Activated T-helper 17 cell treated with anti-CD3 and anti-CD28 coated beads, Interleukin-2, amount 50 U/mL, for 72 hours (primary cell): Measurements from ENCODE around the gene ATL1. TPM values are rescaled to one million over a fixed set of nuclear protein-coding genes. Genes with fewer than 3 reads are reported as not detected.
"Not testable (repeated sequence)": the region's sequence is repeated elsewhere in the genome, so short reads cannot be mapped to it uniquely, and the experiment has no call there.

ENCODE experiments used
- ATAC-seq: fragments of 150-1000 bp; cut with Tn5 transposase; replicated peaks from 2 replicates; pipeline ENCODE4 v1.10.0; 2021; ENCODE audit warnings: mild to moderate bottlenecking, moderate library complexity
- H3K27ac Mint-ChIP-seq: one replicate; pipeline ENCODE4 v1.8.0; 2022; ENCODE audit warnings: mixed read lengths
- H3K27me3 Mint-ChIP-seq: one replicate; pipeline ENCODE4 v1.8.0; 2022; ENCODE audit warnings: mixed read lengths
- H3K36me3 Mint-ChIP-seq: one replicate; pipeline ENCODE4 v1.8.0; 2022; ENCODE audit warnings: low read depth, mild to moderate bottlenecking, mixed read lengths
- H3K4me1 Mint-ChIP-seq: one replicate; pipeline ENCODE4 v1.8.0; 2022; ENCODE audit warnings: mixed read lengths
- H3K4me3 Mint-ChIP-seq: one replicate; pipeline ENCODE4 v1.8.0; 2022; ENCODE audit warnings: mild to moderate bottlenecking, mixed read lengths
- H3K9me3 Mint-ChIP-seq: one replicate; pipeline ENCODE4 v1.8.0; 2022; ENCODE audit warnings: mixed read lengths
- total RNA-seq, 2 donors: library from RNA; stranded (reverse); gene quantifications; one replicate each; pipeline ENCODE4 v1.2.3, GENCODE V29; 2022

ATL1 gene
- total RNA-seq, 2 donors from 2014 or later, result 1.4 to 1.8 TPM

DNA sequence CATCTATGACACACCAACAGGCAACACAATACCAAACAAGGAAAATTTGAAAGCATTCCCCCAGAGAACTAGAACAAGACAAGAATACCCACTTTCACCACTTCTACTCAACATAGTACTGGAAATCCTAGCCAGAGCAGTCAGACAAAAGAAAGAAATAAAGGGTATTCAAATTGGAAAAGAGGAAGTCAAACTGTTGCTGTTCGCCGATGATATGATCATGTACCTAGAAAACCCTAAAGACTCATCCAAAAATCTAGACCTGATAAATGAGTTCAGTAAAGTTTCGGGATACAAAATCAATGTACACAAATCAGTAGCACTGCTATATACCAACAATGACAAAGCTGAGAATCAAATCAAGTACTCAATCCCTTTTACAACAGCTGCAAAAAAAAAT is 8.1 kb upstream of the ATL1 start:
- Mint-ChIP-seq H3K27me3 (peaks cover 32% of the 10 kb centered on the region), H3K9me3 (peaks cover 5% of the 10 kb centered on the region), H3K4me3 (no peak overlapping the region), H3K36me3 (no peaks in the 10 kb centered on the region), H3K27ac (no peak overlapping the region), H3K4me1 (peaks cover 6% of the 10 kb centered on the region)
- no peak for ATAC-seq

DNA sequence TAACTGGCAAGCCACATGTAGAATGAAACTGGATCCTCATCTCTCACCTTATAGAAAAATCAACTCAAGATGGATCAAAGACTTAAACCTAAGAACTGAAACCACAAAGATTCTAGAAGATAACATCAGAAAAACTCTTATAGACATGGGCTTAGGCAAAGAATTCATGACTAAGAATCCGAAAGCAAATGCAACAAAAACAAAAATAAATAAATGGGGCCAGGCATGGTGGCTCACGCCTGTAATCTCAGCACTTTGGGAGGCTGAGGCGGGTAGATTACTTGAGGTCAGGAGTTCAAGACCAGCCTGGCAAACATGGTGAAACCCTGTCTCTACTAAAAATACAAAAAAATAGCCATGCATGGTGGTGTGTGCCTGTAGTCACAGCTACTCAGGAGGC is 7.1 kb upstream of the ATL1 start:
- peaks cover 41% of the 10 kb centered on the region for H3K27me3 Mint-ChIP-seq
- H3K9me3 Mint-ChIP-seq, result not testable (repeated sequence)

DNA sequence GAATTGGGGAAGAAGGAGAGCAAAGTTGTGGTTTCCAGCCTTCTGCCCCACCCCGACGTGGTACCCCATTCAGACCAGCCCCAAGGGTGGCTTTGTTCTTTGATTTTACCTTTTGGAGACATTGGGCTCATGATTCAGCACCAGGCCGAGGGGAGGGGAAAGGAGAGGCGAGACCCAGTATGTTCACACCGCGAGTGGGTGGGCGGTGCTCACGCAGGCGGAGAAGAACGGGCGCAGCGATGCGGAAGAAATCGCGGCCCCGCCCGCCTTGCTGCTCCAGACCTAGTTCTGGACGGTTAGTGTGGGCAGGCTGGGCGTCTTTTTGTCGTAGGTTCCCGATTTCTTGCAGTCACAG is 963 bp downstream of the ATL1 start:
- H3K27ac Mint-ChIP-seq, result no peak overlapping the region

More for the DNA sequence above, 7.1 kb upstream of the ATL1 start:
- H3K4me1 Mint-ChIP-seq, H3K36me3 Mint-ChIP-seq, H3K4me3 Mint-ChIP-seq, H3K27ac Mint-ChIP-seq, ATAC-seq: not testable (repeated sequence)

DNA sequence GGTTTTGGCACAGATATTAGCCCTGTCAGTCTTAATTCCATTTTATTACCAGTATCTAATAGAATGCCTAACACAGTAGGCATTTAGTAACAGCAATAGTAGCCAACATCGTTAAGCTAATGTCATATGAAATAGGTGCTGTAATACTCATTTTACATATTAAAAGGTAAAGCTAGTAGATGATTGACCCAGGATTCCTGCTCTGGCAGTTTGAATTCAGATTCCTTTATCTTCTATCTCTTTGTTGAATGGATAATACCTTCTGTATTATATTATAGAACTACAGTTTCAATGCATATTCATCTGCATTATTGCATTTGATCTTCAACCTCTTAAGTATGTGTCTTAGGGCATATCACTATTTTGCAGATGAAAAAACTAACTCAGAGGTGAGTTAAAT is 2.9 kb downstream of the ATL1 start:
- H3K36me3 Mint-ChIP-seq, result no peaks in the 10 kb centered on the region
- H3K27me3 Mint-ChIP-seq, result peaks cover 23% of the 10 kb centered on the region
- no peak for ATAC-seq
- peaks cover 4% of the 10 kb centered on the region for H3K4me1 Mint-ChIP-seq
- H3K4me3 Mint-ChIP-seq, result no peak overlapping the region
- no peak overlapping the region for H3K27ac Mint-ChIP-seq
- no peaks in the 10 kb centered on the region for H3K9me3 Mint-ChIP-seq

More for the DNA sequence above, 963 bp downstream of the ATL1 start:
- peak; percentile 73 for ATAC-seq
- Mint-ChIP-seq H3K4me1 (peaks cover 4% of the 10 kb centered on the region), H3K27me3 (peaks cover 37% of the 10 kb centered on the region), H3K9me3 (no peaks in the 10 kb centered on the region), H3K36me3 (no peaks in the 10 kb centered on the region), H3K4me3 (peak overlapping the region; percentile 83)

DNA sequence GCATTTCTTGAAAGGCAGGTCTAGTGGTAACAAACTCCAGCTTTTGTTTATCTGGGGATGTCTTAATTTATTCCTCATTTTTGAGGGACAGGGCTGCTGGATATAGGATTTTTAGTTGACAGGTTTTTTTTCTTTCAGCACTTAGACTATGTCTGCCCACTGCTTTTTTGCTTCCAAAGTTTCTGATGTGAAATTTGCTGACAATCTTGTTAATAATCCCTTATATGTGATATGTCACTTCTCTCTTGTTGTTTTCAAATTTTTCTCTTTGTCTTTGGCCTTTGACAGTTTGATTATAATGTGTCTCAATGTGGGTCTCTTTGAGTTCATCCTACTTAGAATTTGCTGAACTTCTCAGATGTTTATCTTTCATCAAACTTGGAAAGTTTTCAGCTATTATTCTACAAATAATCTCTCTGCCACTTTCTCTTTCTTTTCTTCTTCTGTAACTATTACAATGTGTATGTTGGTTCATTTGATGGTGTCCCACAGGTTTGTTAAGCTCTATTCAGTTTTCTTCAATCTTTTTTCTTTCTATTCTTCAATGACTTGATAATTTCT is 9.8 kb downstream of the ATL1 start:
- Mint-ChIP-seq H3K4me1 (no peaks in the 10 kb centered on the region), H3K4me3 (no peak overlapping the region), H3K9me3 (peaks cover 17% of the 10 kb centered on the region), H3K36me3 (no peaks in the 10 kb centered on the region), H3K27me3 (no peaks in the 10 kb centered on the region), H3K27ac (no peak overlapping the region)
- ATAC-seq, result no peak

DNA sequence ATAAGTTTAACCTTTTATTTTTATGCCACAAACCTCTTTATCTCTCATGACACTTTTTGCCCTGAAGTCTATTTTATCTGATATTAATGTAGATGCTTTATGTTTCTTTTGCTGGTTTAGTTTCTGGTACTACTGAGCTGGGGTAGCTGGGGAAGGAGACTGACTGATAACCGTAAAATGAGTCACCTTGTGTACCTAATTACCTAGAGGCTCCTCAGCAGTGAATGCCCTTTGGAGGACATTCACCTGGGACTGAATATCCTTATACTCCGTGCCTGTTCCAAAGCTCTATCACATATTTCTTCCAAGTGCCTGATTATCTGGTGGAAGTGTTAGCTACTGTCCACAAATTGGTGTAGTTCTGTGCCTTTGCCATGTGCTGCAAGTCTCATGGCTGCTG is 13.9 kb downstream of the ATL1 start:
- H3K36me3 Mint-ChIP-seq, result no peaks in the 10 kb centered on the region
- H3K27me3 Mint-ChIP-seq, result no peaks in the 10 kb centered on the region
- H3K4me3 Mint-ChIP-seq, result no peak overlapping the region
- H3K4me1 Mint-ChIP-seq, result no peaks in the 10 kb centered on the region
- ATAC-seq, result peak; percentile 60
- H3K27ac Mint-ChIP-seq, result no peak overlapping the region
- peaks cover 13% of the 10 kb centered on the region for H3K9me3 Mint-ChIP-seq

DNA sequence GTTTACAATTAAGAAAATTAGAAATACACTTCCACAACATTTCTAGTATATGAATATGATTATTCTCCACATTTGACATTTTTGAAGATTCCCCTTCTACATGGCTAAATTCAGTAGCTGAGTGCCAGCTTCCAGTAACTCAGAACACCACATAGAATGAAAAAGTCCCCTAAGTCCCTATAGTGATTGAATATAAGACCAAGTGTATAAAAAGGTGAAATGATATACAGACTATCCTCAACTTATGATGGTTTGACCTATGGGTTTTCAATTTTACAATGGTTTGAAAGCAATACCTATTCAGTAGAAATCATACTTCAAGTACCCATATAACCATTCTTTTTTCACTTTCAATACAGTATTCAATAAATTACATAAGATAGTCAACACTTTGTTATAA is 15.8 kb downstream of the ATL1 start:
- H3K4me1 Mint-ChIP-seq, result no peaks in the 10 kb centered on the region

DNA sequence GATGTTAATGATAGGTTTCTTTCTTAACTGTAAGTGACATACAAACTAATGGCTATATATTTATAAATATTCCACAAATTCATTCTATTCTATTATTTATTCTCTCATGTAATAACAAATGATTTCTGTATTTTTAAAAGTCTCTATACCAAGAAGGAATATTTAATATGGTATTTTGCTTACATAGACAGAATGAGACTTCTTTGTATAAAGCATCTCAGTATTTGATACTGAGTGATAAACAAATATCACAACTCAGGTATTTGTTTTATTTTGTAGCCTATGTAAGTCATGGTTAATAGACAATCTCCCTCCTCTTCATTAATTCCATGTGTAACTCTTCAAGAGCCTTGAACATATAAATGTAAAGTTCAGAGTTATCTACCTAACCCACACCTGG is 18.0 kb downstream of the ATL1 start:
- Mint-ChIP-seq H3K4me1 (no peaks in the 10 kb centered on the region), H3K4me3 (no peak overlapping the region), H3K27ac (no peak overlapping the region), H3K27me3 (no peaks in the 10 kb centered on the region), H3K36me3 (no peaks in the 10 kb centered on the region), H3K9me3 (no peaks in the 10 kb centered on the region)
- ATAC-seq, result no peak

More for the DNA sequence above, 15.8 kb downstream of the ATL1 start:
- Mint-ChIP-seq H3K9me3 (peaks cover 2% of the 10 kb centered on the region), H3K27me3 (no peaks in the 10 kb centered on the region), H3K36me3 (no peaks in the 10 kb centered on the region), H3K27ac (no peak overlapping the region), H3K4me3 (no peak overlapping the region)
- ATAC-seq, result peak; percentile 52

DNA sequence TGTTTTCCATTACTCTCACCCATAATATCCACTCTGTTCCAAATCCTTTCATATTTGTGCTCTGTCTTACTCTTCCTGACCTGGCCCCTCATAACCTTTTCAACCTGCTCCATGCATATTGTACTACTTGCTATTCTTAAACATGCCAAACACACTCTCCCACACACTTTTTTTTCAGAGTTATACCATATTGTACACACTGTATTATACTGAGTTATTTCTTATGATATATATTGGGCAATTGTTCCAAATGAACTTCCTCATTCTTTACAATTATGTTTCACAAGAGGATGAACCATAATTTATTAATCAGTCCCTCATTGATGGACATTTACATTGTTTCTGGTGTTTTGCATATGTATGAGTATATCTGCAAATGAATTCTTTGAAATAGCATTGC is 18.5 kb downstream of the ATL1 start:
- Mint-ChIP-seq H3K9me3 (no peaks in the 10 kb centered on the region), H3K27ac (no peak overlapping the region), H3K36me3 (no peaks in the 10 kb centered on the region), H3K4me3 (no peak overlapping the region), H3K27me3 (no peaks in the 10 kb centered on the region), H3K4me1 (no peaks in the 10 kb centered on the region)
- no peak for ATAC-seq

DNA sequence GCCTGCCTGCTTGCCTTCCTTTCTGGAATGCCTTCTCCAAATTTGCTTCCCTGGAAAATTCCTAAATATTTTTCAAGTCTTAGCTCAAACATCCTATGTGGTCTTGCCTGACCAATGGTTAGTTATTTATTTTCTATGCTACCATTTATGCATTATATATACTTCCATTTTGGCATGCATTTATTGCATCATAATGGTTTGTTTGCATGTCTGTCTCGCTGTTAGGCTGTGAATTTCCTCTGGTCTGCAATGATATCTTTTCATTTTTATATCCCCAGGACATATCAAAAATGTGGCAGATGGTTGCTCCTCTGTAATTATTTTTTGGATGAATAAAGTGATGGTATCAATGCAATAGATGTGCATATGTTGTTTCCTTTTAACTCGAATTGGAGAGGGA is 30.5 kb downstream of the ATL1 start:
- H3K4me3 Mint-ChIP-seq, result no peak overlapping the region
- H3K36me3 Mint-ChIP-seq, result no peaks in the 10 kb centered on the region
- no peak overlapping the region for H3K27ac Mint-ChIP-seq
- H3K4me1 Mint-ChIP-seq, result no peaks in the 10 kb centered on the region
- ATAC-seq, result no peak
- no peaks in the 10 kb centered on the region for H3K9me3 Mint-ChIP-seq
- no peaks in the 10 kb centered on the region for H3K27me3 Mint-ChIP-seq

DNA sequence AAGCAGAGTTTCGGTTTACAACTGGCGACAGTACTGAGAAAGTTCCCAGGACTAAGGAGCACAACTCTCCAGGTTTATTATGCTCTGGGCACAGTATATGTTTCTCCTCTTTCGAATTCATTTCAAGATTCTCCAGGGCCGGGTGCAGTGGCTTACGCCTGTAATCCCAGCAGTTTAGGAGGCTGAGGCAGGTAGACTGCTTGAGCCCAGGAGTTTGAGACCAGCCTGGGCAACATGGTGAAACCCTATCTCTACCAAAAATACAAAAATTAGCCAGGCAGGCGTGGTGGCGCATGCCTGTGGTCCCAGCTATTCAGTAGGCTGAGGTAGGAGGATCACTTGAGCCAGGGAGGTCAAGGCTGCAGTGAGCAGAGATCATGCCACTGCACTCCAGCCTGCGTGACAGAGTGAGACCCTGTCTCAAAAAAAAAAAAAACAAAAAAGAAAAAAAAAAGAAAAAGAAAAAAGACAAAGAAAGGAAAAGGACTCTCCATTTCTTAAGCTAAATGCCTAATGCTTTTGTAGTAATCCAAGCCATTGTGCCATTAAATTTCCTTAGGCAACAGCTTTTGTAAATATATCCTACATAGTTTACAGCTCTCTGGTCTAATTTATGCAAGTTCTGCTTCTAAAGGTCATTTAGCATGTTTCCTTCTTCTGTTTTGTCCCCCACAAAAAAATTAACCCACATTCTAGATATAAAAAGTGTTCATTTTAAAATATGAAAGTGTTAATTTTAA is 34.8 kb downstream of the ATL1 start:
- Mint-ChIP-seq H3K4me3 (no peak overlapping the region), H3K27me3 (no peaks in the 10 kb centered on the region), H3K36me3 (no peaks in the 10 kb centered on the region), H3K9me3 (no peaks in the 10 kb centered on the region), H3K27ac (no peak overlapping the region), H3K4me1 (no peaks in the 10 kb centered on the region)
- ATAC-seq, result no peak

DNA sequence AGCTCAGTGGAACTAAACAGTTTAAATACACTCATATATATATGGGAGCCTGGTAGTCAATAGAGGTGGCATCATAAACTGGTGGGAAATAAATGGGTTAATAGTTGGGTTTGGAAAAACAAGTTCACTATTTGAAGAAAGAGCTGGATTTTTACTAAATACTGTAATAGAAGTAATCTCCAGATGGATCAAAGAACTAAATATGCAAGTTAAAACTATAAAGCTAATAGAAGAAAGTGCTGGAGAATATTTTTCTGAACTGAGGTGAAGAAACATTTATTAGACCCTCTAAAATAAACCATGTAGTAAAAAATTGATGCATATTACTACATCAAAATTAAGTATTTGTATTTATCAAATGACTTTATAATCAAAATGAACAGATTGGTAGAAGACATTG is 38.8 kb downstream of the ATL1 start:
- Mint-ChIP-seq H3K27ac (no peak overlapping the region), H3K4me3 (no peak overlapping the region), H3K4me1 (no peaks in the 10 kb centered on the region), H3K27me3 (no peaks in the 10 kb centered on the region), H3K9me3 (no peaks in the 10 kb centered on the region), H3K36me3 (no peaks in the 10 kb centered on the region)
- ATAC-seq, result no peak

DNA sequence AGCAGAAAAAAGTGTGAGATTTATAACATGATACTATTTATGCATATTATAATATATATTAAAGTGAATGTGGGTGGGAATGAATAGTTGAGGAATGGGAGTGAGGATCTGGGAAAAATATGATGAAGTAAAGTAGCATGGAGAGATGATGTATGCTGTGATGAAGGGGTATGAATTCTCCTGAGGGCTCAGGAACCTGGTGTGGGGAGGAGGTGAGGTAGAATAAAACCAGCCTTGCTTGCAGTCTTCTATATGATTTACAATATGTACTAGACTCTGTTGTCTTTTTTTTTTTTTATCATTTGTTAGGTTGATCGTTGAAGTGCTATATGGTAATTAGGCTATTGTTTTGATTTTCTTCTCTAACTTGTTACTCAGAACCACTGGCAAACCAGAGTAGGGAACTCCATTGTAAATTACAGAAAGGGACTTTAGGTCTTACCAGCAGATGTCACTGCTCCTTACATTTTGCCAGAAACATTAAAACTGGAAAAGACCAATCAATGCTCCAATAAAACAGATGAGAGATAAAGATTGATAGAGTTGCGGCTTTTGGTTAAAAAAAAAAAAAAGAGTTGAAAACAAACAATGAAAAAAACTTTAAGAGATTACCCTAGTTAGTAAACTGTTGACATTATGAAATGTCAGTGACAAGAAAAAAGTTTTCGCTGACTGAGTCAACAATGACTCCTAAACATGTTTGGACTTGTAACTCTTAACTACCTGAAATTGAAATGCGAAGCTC is 39.9 kb downstream of the ATL1 start:
- no peak overlapping the region for H3K27ac Mint-ChIP-seq
- H3K4me1 Mint-ChIP-seq, result no peaks in the 10 kb centered on the region
- H3K27me3 Mint-ChIP-seq, result no peaks in the 10 kb centered on the region
- H3K4me3 Mint-ChIP-seq, result no peak overlapping the region
- ATAC-seq, result peak; percentile 47
- no peaks in the 10 kb centered on the region for H3K36me3 Mint-ChIP-seq
- H3K9me3 Mint-ChIP-seq, result no peaks in the 10 kb centered on the region

DNA sequence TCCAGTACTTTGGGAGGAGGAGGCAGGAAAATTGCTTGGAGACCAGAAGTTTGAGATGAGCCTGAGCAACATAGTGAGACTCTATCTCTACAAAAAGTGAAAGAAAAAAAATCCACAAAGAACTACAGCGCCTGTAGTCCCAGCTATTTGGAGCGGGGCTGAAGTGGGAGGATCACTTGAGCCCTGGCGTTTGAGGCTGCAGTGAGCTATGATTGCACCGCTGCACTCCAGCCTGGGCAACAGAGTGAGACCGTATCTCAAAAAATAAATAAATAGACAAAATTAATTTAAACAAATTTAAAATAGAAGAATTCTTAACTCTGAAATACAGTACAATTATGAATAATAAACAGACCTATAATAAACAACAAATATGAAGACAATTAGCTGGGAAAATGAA is 40.9 kb downstream of the ATL1 start:
- Mint-ChIP-seq H3K4me1 (no peaks in the 10 kb centered on the region), H3K36me3 (no peaks in the 10 kb centered on the region), H3K4me3 (no peak overlapping the region), H3K27ac (no peak overlapping the region), H3K27me3 (no peaks in the 10 kb centered on the region), H3K9me3 (no peaks in the 10 kb centered on the region)
- ATAC-seq, result no peak

DNA sequence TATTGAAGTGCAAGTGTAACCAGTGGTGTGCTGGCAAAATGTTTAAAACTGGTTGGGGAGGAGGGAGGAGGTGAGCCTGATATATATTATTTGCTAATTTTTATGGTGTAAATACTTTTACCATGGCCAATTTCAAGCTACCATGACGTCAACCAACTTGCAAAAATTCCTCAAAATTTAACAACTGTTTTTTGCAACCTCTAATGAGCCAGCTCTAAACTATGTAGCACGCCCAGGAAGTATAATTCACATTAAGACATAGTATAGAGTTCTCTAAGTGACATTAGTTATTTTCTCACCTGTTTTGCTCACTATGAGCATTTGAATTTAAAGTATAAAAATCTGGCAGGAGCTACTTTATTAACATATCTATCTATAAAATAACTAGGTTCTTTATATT is 41.4 kb downstream of the ATL1 start:
- ATAC-seq, result no peak
- no peaks in the 10 kb centered on the region for H3K27me3 Mint-ChIP-seq
- no peaks in the 10 kb centered on the region for H3K9me3 Mint-ChIP-seq
- H3K36me3 Mint-ChIP-seq, result no peaks in the 10 kb centered on the region
- no peak overlapping the region for H3K4me3 Mint-ChIP-seq
- H3K27ac Mint-ChIP-seq, result no peak overlapping the region
- no peaks in the 10 kb centered on the region for H3K4me1 Mint-ChIP-seq
